GM23338 (cell line): ENCODE results near the gene PRRT1.

ENCODE experiments used
- CREB1 ChIP-seq: fragments of 250-450 bp; sonication (Bioruptor Pico); IDR thresholded peaks from 2 replicates; pipeline ENCODE4 v1.5.0; 2020; ENCODE audit warnings: low read depth, mild to moderate bottlenecking, moderate library complexity
- CTCF ChIP-seq, 2 experiments: fragments of 200-600 bp in 1 of 2; sonication (generic) in 1 of 2; conservative IDR thresholded peaks; 2 replicates each; pipeline versions ENCODE4 v1.5.1 to v1.6.1; 2016 to 2017; ENCODE audit warnings: antibody characterized with exemption in 2 of 2, low read depth in 2 of 2, mild to moderate bottlenecking in 2 of 2, moderate library complexity in 1 of 2
- EZH2 ChIP-seq: fragments of 200-600 bp; sonication (generic); IDR thresholded peaks from one replicate; pipeline ENCODE4 v1.8.0; 2017; ENCODE audit warnings: antibody characterized with exemption, mild to moderate bottlenecking, low read depth; ENCODE audit not compliant: unreplicated experiment

DNA sequence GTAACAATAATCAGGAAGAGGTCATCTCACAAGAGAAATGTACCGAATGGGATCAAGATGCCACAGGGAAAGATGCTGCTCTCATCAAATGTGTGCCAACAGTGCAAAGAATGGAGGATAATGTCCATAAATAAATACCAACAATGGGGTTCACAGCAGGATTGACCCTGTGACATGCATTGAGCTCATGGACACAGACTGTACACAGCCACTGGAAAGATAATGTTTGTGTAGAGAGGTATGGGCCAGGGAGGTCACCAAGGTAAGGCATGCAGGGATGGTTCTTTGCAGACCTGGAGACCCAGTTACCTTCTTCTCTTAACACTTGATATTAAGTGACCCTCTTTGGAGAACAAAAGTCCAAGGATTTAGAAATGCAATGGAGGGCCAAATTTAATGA, 22.7 kb upstream of the PRRT1 start:
- TF ChIP-seq CTCF (conservative IDR thresholded peaks at IDR 0.05; ENCODE audit: low read depth in 2 of 2) (no peak), CREB1 (CRISPR knock-in tag) (no peak), EZH2 (no peak)
